ENCODE data around the gene DBF4B.

DNA sequence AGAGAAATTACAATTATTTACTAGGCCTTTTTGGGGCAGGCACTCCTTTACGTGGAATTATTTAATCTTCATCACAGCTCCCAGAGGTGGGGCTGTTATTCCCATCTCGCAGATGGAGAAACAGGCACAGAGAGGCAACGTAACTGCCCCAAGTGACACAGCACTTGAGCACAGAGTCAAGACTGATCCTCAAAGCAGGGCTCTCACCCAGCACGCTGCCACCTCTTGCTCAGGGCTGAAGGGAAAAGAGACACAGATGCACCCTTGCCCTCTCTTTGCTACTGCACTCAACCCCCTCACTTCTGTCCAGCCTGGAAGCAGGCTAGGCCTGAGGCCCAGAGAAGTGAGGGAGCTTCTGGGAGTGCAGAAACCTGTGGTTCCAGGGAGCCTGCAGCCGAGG, 54.7 kb downstream of the DBF4B start:
- TF ChIP-seq SP1 (IDR thresholded peaks at IDR 0.05) (no peak), ZNF384 (IDR thresholded peaks at IDR 0.05) (no peak), CTBP1 (IDR thresholded peaks at IDR 0.05; ENCODE audit: borderline replicate concordance) (no peak)

Measured in HEK293T (cell line).